SJCRH30 (cell line): ENCODE results near the gene PRDM10. TPM values are rescaled to one million over a fixed set of nuclear protein-coding genes. Genes with fewer than 3 reads are reported as not detected.

Source experiments
- DNase-seq, 2 experiments: peaks; one replicate each; pipeline ENCODE4 v3.0.0-alpha.2; 2015 to 2020
- H3K27ac ChIP-seq: fragments of 250-450 bp; sonication (Bioruptor Pico); 2 replicates; pipeline ENCODE4 v1.5.1; 2020; ENCODE audit warnings: mild to moderate bottlenecking, moderate library complexity
- H3K27me3 ChIP-seq: fragments of 250-450 bp; sonication (Bioruptor Pico); 2 replicates; pipeline ENCODE4 v1.5.1; 2020; ENCODE audit warnings: mild to moderate bottlenecking, moderate library complexity
- H3K36me3 ChIP-seq: fragments of 250-450 bp; sonication (Bioruptor Pico); 2 replicates; pipeline ENCODE4 v1.5.1; 2020; ENCODE audit warnings: mild to moderate bottlenecking, moderate library complexity
- H3K4me1 ChIP-seq: fragments of 250-450 bp; sonication (Bioruptor Pico); 2 replicates; pipeline ENCODE4 v1.5.1; 2020; ENCODE audit warnings: mild to moderate bottlenecking, moderate library complexity
- H3K4me3 ChIP-seq: fragments of 250-450 bp; sonication (Bioruptor Pico); 2 replicates; pipeline ENCODE4 v1.5.1; 2020; ENCODE audit warnings: mild to moderate bottlenecking, moderate library complexity
- H3K9me3 ChIP-seq: fragments of 250-450 bp; sonication (Bioruptor Pico); replicated peaks from 2 replicates; pipeline ENCODE4 v1.5.1; 2020; ENCODE audit warnings: mild to moderate bottlenecking, moderate library complexity
- total RNA-seq: library from RNA; depleted of rRNA; stranded (reverse); fragments of >200 nt; shearing (Covaris generic); gene quantifications from 2 replicates; pipeline ENCODE4 v1.2.3, GENCODE V29; 2014; rRNA removed

Gene PRDM10
- total RNA-seq, 1 experiment from 2014 or later, result 6.7 TPM

DNA sequence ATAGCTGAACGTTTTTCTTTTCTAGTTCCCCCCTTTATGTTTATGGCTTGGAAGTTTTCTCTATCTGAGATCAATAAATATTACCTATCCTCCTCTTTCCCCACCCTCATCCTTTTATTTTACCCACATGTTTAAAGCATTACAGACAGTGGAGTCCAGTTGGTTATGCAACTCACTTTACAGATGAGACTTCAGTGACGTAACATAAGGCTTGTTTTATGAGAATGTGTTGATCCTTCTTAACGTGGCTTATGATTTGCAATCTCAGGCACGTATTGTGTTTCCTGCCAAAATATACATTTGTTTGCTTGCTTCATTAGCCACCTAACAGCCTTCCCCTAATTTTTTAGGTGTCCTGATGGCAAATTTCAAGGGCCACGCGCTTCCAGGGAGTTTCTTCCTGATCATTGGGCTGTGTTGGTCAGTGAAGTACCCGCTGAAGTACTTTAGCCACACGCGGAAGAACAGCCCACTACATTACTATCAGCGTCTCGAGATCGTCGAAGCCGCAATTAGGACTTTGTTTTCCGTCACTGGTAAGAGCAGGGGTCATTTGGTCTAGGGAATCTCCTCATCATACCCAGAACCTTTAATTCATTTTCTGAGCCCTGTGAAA, 150.4 kb downstream of the PRDM10 start:
- no peaks in the 10 kb centered on the region for H3K27me3 ChIP-seq
- H3K36me3 ChIP-seq, result no peaks in the 10 kb centered on the region
- no peak overlapping the region for H3K4me3 ChIP-seq
- no peak for DNase-seq
- H3K9me3 ChIP-seq, result no peaks in the 10 kb centered on the region
- peaks cover 5% of the 10 kb centered on the region for H3K4me1 ChIP-seq
- H3K27ac ChIP-seq, result no peak overlapping the region

Other genes with a start within 250 kb of the PRDM10 start
- gene TMEM45B, start 187.0 kb downstream of the PRDM10 start, total RNA-seq, result not detected in 2 replicates
- gene NFRKB, start 107.3 kb downstream of the PRDM10 start, total RNA-seq, result 20.4 and 23.4 TPM in 2 replicates
- 76.1 and 83.1 TPM in 2 replicates for gene APLP2, start 67.1 kb upstream of the PRDM10 start, total RNA-seq
- gene ST14, start 156.9 kb upstream of the PRDM10 start, total RNA-seq, result 0.10 TPM in 1 of 2 replicates, not detected in the other